ENCODE measurements around the gene ACTR1A. TPM values are rescaled to one million over a fixed set of nuclear protein-coding genes. Genes with fewer than 3 reads are reported as not detected.

The ACTR1A gene
- total and polyA plus RNA-seq, 9 of the 15 experiments (the other 6 are each of a cell fraction or from before 2014, with no cell fraction given): 36.3 to 77.2 (median 49.6) TPM

- Histone ChIP-seq H3K4me2 (ENCODE audit: insufficient read depth, low read length) (peak overlapping the region; percentile 24), H3K27ac (ENCODE audit: extremely low read depth, low read depth, low read length) (peak overlapping the region; percentile 88; the same call in 2 of the 3 replicates), H3K4me1 (replicated peaks in 1 of 2; ENCODE audit: control insufficient read depth in 2 of 2, insufficient read depth in 2 of 2, low read length in 2 of 2) (peaks cover 23 to 38% of the 10 kb centered on the region in 2 experiments), H2AFZ (ENCODE audit: low read depth, low read length) (0 out of 2 replicates have a peak overlapping the region, but pooled peaks have one; percentile 14), H3K9me3 (replicated peaks; ENCODE audit: control insufficient read depth, insufficient read depth, low read depth, low read length) (no peaks in the 10 kb centered on the region), H4K20me1 (replicated peaks; ENCODE audit: control insufficient read depth, insufficient read depth, low read length) (peaks cover 4% of the 10 kb centered on the region), H3K4me3 (no peak overlapping the region), H3K79me2 (ENCODE audit: control insufficient read depth, insufficient read depth, low read length) (peaks cover 49% of the 10 kb centered on the region), H3K27me3 (ENCODE audit: control insufficient read depth in 2 of 2, insufficient read depth in 2 of 2, low read length in 2 of 2) (no peaks in the 10 kb centered on the region), H3K36me3 (ENCODE audit: control insufficient read depth, insufficient read depth, low read length) (peaks cover 16% of the 10 kb centered on the region; the same call in 2 of the 3 replicates), H3K9me1 (ENCODE audit: control insufficient read depth, insufficient read depth, low read length) (no peaks in the 10 kb centered on the region), H3K9ac (ENCODE audit: insufficient read depth in 1 of 2, low read depth in 2 of 2, low read length in 2 of 2) (peak overlapping the region in 1 of 2 experiments; percentile 85; a peak in 3 of 4 replicates)
- WGBS (ENCODE audit: insufficient coverage, low coverage, missing lambda C conversion rate): 24% methylated on average over 3 of the region's 5 CpGs
- ATAC-seq: no peak
- no TSS peak for BruUV-seq (replicated peaks)
- DNase-seq (ENCODE audit: extremely low read depth in 1 of 4, low spot score in 3 of 4): no peak
- intact Hi-C loops (cut with micrococcal nuclease): no loop called here
- no peak for FAIRE-seq
- TF ChIP-seq ZNF780A (CRISPR knock-in tag; IDR thresholded peaks at IDR 0.05) (no peak), MAZ (CRISPR knock-in tag; conservative IDR thresholded peaks at IDR 0.05 in 1 of 2, IDR thresholded peaks at IDR 0.05 in 1 of 2) (0 out of 4 replicates have a peak, but pooled peaks of 1 of the 2 experiments have one; percentile 16), POLR2A (conservative IDR thresholded peaks at IDR 0.05) (no peak), MLLT1 (IDR thresholded peaks at IDR 0.05) (no peak), SPI1 (IDR thresholded peaks at IDR 0.05; ENCODE audit: borderline replicate concordance, low read depth, low read length) (peak; percentile 81), TRIM28 (IDR thresholded peaks at IDR 0.05) (0 out of 2 replicates have a peak, but pooled peaks have one; percentile 41), TRIM24 (IDR thresholded peaks at IDR 0.05) (peak in 1 of 2 experiments; percentile 28; a peak in 1 of 4 replicates), ZNF316 (IDR thresholded peaks at IDR 0.05) (peak; percentile 52), MCM5 (IDR thresholded peaks at IDR 0.05; ENCODE audit: low read depth) (no peak)
- ChIA-PET POLR2A (interaction anchor here (0.6 to 1.2 kb wide), 7 partner anchors 9 to 66 kb away, joined by 3 to 5 read pairs (median 3); partner anchors contain the start of gene FBXL15), CTCF (ENCODE audit: low intra/inter-chr PET ratio) (no interaction called here)
- in situ Hi-C loops (cut with MboI): loop anchor here (25.0 kb wide), 1 partner anchor 596 kb away; the partner anchor contains the start of gene KCNIP2
These were observed 68.9 kb downstream of the ACTR1A start for GRCh38 chr10:102433619-102434046.
